GM04504 (cell line): ENCODE results near the gene KDSR.

Experiments used
- DNase-seq: peaks from one replicate; pipeline ENCODE4 v3.0.0-alpha.2; 2012; ENCODE audit warnings: low read depth

KDSR gene

DNA sequence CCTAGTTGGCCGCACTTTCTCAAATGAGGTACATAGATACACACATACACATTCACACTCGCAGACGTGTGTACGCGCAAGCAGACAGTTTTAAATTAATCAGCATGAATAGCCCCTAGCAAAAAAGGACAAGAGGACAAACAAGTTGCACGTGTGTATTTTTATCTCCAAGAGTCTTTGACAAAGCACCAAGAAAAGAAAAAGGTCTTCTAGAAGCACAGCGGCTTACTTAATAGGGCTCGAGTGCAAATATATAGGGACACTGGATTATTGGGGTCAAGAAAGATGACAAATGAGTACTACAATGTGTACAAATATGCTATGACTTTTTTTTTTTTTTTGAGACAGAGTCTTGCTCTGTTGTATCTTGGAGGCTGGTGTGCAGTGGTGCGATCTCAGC, 45.7 kb downstream of the KDSR start:
- no peak for DNase-seq

GRCh38 chr18:63320975-63321265, 46.1 kb downstream of the KDSR start:
- no peak for DNase-seq

DNA sequence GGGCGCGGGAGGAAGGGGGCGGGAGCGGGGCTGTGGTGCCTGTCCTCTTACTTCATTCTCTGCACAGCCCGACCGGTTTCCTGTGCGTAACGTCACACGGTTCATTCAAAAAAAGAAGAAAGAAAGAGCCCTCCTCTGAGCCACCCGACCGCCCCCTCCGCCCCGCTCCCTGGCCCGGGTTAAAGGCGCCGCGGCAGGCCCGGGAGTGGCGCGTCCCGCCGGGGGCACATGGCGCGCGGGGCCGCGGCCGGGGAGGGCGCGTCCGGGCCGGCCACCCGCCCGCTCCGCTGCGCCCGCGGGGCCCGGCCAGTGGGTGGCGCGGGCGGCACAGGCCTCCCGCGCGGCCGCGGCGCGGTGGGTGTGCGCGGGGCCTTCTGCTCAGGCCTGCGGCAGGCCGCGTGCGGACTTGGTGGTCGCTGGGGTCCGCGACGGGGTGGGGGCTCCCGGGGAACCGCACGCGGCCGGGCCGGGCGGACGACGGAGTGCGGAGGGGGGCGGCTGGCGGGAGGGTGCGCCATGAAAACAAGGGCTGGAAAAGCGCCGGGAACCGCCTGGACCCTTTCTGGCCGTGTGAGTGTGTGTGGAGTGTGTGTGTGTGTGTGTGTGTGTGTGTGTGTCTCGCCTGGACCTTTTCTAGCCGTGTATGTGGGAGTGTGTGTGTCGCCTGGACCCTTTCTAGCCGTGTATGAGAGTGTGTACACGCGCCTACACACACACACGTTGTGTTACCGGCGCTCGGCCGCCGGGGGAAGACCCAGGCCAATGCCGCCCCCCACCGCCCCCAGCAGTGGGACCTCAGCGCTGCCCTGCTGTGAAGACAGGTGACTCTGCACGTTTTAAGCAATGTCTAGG, 46.7 kb downstream of the KDSR start:
- DNase-seq = no peak

- no peak for DNase-seq
Measured at GRCh38 chr18:63319383-63320122, 47.5 kb downstream of the KDSR start, which contains the start of gene BCL2. Gene BCL2 (minus strand): TSS chr18:63319769.

DNA sequence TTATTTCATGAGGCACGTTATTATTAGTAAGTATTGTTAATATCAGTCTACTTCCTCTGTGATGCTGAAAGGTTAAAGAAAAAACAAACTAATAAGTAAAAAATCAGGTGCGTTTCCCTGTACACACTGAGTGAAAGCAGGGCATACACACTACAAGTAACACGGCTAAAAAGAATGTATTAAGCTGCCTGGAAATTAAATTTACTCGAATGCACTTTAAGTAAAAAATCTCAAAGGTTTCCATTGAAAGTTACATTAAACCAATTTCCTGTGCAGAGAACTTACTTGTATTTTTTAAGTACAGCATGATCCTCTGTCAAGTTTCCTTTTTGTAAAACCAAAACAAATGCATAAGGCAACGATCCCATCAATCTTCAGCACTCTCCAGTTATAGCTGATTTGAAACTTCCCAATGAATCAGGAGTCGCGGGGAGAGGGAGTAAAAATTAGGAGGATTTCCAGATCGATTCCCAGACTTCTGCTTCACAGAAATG, 48.1 kb downstream of the KDSR start:
- no peak for DNase-seq

- no peak for DNase-seq
Measured at GRCh38 chr18:63317982-63318888, 48.8 kb downstream of the KDSR start.

DNA sequence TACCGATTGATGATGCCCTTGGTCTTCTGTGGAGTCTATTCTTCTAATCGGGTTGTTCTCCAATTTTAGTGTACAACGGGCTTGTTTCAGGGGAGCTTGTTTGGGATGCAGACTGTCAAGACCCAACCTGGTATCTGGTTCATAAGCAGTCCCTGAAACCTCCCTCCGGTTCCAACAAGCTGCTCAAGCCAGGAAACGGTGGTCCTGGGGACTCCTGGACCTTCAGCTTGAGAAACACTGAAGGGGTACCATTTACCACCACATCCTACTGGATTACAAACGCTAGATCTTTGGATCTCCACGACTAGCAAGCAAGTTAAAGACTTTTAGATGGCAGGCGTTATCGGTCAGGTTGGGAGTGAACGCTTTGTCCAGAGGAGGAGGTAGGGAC, 49.5 kb downstream of the KDSR start:
- DNase-seq = no peak

- DNase-seq = no peak
Measured at GRCh38 chr18:63316612-63317555, 50.1 kb downstream of the KDSR start.

GRCh38 chr18:63315876-63316275, 51.1 kb downstream of the KDSR start:
- no peak for DNase-seq

DNA sequence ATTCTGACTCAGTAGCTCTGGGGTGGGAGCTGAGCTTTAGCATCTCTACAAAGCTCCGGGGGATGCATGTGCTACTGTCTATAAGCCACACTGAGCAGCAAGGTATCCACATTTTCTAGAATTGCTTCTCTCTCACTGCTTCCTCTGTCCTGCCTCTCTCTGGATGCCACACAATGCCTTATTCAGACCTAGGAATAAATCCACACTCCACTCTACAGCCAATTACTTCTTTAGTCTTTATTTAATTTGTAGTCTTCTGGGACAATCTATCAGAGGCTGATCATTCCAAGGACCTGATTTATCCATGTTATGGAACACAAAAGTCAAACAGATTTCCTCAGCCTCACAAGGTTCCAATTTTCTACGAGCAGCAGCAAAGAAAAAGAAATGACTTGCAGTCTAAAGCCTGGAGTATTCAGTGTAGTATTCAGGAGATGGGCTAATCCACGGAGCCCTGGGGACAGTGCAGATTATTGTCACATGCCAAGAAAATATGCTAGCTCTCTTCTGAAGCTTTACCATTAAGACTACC, 51.8 kb downstream of the KDSR start:
- no peak for DNase-seq

DNA sequence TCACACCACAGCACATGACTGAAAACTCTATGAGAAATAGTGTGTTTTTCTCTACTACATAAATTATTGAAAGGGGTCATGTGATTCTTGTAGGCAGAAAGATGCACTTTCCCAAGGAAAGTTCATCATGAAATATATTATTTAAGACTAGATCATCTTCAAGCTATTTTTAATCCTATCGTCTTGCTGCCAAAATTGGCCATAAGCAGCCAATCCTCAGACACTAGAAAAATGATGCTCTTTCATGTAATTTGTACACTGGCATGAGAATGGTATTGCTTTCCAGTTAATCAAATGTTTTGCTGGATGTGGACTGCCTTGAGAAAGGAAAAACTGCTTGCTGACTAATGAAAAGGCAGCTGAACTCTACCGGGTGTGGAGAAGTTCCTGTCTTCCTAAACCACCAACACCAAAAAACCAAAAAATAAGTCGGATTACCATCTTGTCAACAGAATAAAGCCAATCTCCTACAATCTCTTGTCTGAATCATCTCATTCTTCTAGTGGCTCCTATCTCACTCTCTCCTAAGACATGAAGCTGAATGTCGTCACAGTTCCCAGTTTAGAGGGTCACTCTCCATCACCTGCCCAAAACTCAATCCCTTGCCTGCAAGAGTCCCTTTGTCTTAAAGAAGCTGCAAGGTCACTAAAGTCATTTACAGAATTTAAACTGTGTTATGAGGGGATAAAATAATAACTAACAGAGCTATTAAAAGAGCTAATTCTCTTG, 52.8 kb downstream of the KDSR start:
- DNase-seq = no peak

DNA sequence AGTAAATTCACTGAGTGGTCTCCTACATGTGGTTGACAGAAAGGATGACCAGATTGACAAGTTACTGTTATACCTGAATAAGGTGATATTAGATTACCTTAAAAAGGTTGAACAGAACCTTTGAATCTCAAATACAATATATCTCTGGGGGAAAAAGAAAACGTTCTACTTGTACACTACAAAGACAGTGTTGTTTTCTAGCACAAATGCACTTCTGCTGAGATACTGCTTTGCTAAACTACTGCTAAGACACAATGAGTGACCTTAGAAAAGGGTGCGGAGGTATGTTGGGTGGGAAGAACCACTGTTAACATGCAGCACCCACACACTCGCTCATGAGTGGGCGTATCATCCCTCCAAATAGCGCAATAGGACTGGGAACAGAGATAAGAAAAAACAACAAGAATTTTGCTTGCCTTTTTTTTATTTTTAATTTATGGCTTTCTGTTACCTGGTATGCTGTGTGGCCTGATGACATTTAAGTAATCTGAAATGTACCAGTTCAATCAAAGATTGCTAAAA, 53.5 kb downstream of the KDSR start:
- DNase-seq = no peak

- no peak for DNase-seq
Measured at GRCh38 chr18:63312737-63313395, 54.1 kb downstream of the KDSR start.

- no peak for DNase-seq
Measured at GRCh38 chr18:63312019-63312409, 55.0 kb downstream of the KDSR start.

DNA sequence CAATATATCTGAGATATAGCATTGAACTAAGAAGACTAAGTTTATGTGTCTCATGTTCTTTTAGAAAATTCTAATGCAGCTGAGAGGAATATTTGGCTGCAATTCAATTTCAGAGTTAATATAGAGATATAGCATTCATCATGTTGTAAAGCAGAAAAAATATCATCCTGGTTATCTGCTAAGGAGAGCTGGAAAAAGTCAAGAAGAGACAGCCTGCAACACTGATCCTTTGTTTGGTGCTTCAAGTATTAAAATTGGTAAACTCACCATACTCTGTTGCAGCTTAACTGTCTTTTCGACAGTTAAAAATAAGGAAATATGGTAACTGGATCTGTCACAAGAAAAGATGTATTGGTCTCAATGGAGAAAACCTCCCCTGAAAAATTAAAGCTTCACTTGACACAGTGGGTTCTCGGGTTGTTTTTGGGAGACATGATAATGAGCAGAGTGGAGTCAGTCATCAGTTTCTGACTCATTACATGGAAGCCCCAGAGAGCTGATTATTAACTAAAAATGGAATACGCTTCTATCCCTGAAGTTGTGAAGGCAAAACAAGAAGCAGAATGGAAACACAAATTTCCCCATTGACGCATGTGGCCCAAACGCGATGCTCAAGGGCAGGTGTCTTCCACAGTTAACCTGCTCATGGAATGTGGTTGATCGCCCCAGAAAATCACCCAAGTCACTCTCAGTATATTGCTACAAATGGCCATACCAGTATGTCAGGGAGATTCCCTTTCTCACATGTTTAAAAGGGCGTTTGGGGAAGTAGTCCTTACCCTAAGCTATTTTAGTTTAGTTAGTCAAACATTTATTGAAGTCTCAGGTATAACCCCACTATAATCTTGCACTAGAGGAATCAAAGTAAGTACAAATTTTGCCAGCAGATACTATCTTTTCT, 55.6 kb downstream of the KDSR start:
- no peak for DNase-seq

GRCh38 chr18:63309422-63309821, 57.6 kb downstream of the KDSR start:
- DNase-seq = no peak

GRCh38 chr18:63307551-63308200, 59.3 kb downstream of the KDSR start:
- DNase-seq = no peak
